H1 (cell line): ENCODE results near the gene RFX2. TPM values are rescaled to one million over a fixed set of nuclear protein-coding genes. Genes with fewer than 3 reads are reported as not detected.

Experiments used
- ASH2L ChIP-seq: fragments of 200-600, 300-600 bp; sonication (generic); IDR thresholded peaks from one replicate; pipeline ENCODE4 v1.7.1; 2017; ENCODE audit warnings: low read length
- RAD21 ChIP-seq, 2 experiments: IDR thresholded peaks in 1 of 2; conservative IDR thresholded peaks in 1 of 2; 2 replicates each; pipeline ENCODE4 v1.6.1; 2011; ENCODE audit warnings: low read depth in 2 of 2, low read length in 2 of 2, improper control_type of control experiment in 1 of 2, inconsistent platforms in 1 of 2, mild to moderate bottlenecking in 1 of 2, moderate library complexity in 1 of 2
- polyA plus RNA-seq, 7 experiments: library from polyadenylated mRNA; depleted of rRNA in 3 of 7; stranded (reverse) in 5 of 7; unstranded in 2 of 7; fragments of >200 nt in 5 of 7; fragments of 200-250 nt in 2 of 7; gene quantifications; 1 replicate in 5 of 7; 2 replicates in 1 of 7; 4 replicates in 1 of 7; pipeline versions ENCODE4 v1.2.1 to v1.2.3, GENCODE V29; 2011 to 2013; ENCODE audit warnings: missing spikeins in 2 of 7, mixed read lengths in 2 of 7
- total RNA-seq: library from RNA; stranded (reverse); fragmentation: NEBNext Ultra II Directional; extraction: Animal tissue kit (Norgen Biotek cat#: 25700); gene quantifications from 2 replicates; pipeline ENCODE4 v1.2.1, GENCODE V29; 2021

Gene RFX2
- total and polyA plus RNA-seq, 2 of the 8 experiments (the other 6 are each of a cell fraction or from before 2014, with no cell fraction given): 4.8 to 5.3 TPM

DNA sequence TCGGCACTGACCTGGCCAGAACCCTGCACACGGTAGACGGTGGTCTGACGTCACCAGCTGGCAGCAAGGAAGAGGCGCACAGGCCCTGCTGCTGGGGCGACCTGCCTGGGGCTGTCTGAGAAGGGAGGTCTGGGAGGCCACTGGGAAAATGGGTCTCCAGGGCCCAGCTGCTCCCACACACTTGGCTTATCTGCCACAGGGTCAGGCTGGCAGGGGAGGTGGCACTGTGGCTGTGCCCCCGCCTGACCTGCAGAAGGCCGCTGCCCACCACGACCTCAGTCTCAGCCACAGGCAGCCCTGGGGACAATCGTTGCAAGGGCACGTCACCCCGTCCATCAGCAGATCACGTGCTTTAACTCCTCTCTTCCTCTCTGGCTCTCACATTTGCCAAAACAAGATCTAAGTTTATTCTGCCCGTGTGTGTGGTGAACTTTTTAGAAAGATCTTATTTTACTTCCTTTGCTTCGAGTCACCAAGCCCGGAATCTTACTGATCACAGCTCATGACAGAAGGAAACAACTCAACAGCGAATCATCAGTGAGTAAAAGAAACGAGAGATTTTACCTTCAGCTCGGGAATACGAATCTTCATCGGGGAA is 87.1 kb downstream of the RFX2 start (continued):
- no peak for TF ChIP-seq RAD21 (IDR thresholded peaks at IDR 0.05 in 1 of 2, conservative IDR thresholded peaks at IDR 0.05 in 1 of 2; ENCODE audit: low read depth in 2 of 2, low read length in 2 of 2)
- TF ChIP-seq ASH2L: no peak
